ENCODE results near the gene CALM1.

DNA sequence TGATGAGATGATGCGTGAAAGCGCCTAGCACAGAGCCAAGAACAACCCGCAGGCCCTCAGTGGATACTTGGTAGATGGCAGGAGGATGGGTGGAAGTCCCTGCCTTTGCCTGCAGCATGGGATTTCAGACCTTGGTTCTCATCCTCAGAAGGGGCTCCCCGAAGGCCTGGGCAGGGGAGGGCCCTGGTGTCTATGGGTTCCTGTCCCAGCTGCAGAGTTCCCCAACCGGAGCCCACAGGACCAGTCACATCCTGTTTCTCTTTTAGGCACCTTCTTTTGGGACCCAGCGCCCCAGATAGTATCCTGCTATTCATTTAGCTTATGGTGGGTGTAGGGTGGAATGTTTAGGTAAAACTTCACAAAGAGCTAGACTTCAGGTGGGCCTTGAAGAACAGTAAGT is 55.5 kb downstream of the CALM1 start:
- TF ChIP-seq, protein P1, sequence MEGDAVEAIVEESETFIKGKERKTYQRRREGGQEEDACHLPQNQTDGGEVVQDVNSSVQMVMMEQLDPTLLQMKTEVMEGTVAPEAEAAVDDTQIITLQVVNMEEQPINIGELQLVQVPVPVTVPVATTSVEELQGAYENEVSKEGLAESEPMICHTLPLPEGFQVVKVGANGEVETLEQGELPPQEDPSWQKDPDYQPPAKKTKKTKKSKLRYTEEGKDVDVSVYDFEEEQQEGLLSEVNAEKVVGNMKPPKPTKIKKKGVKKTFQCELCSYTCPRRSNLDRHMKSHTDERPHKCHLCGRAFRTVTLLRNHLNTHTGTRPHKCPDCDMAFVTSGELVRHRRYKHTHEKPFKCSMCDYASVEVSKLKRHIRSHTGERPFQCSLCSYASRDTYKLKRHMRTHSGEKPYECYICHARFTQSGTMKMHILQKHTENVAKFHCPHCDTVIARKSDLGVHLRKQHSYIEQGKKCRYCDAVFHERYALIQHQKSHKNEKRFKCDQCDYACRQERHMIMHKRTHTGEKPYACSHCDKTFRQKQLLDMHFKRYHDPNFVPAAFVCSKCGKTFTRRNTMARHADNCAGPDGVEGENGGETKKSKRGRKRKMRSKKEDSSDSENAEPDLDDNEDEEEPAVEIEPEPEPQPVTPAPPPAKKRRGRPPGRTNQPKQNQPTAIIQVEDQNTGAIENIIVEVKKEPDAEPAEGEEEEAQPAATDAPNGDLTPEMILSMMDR (IDR thresholded peaks at IDR 0.05; ENCODE audit: low read depth, low read length, missing input control): no peak
- TF ChIP-seq RAD21 (IDR thresholded peaks at IDR 0.05): no peak
- TF ChIP-seq, protein P2, sequence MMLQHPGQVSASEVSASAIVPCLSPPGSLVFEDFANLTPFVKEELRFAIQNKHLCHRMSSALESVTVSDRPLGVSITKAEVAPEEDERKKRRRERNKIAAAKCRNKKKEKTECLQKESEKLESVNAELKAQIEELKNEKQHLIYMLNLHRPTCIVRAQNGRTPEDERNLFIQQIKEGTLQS (IDR thresholded peaks at IDR 0.05): no peak
